Measurements from ENCODE around the gene RNF32.

DNA sequence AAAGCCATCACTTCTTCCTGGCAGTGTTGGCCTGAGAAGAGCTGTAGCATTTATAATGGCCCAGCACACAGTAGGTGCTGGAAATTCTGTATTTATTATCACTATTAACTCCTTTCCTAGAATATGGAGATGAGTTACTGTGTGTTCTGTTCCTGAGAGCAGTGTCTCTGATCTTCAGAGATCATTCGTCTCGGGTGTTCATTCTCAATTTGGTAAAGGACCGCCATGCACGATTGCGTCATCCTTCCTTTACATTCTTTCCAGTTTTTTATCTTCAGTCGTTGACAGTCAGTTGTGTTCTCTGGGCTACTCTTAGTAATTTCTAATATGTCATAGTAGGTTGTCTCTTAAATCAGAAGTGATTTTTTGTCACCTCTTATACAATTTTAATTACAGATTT, 18.6 kb downstream of the RNF32 start:
- TF ChIP-seq POLR2A (IDR thresholded peaks at IDR 0.05) (no peak), POLR2AphosphoS5 (IDR thresholded peaks at IDR 0.05) (no peak), EP300 (IDR thresholded peaks at IDR 0.05; ENCODE audit: low read depth) (no peak)
- TF ChIP-seq, protein P1, sequence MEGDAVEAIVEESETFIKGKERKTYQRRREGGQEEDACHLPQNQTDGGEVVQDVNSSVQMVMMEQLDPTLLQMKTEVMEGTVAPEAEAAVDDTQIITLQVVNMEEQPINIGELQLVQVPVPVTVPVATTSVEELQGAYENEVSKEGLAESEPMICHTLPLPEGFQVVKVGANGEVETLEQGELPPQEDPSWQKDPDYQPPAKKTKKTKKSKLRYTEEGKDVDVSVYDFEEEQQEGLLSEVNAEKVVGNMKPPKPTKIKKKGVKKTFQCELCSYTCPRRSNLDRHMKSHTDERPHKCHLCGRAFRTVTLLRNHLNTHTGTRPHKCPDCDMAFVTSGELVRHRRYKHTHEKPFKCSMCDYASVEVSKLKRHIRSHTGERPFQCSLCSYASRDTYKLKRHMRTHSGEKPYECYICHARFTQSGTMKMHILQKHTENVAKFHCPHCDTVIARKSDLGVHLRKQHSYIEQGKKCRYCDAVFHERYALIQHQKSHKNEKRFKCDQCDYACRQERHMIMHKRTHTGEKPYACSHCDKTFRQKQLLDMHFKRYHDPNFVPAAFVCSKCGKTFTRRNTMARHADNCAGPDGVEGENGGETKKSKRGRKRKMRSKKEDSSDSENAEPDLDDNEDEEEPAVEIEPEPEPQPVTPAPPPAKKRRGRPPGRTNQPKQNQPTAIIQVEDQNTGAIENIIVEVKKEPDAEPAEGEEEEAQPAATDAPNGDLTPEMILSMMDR (IDR thresholded peaks at IDR 0.05): no peak
